ENCODE measurements around the gene INPP4B. TPM values are rescaled to one million over a fixed set of nuclear protein-coding genes. Genes with fewer than 3 reads are reported as not detected.

The INPP4B gene
- total RNA-seq, 1 experiment from 2014 or later, result 25.2 TPM

DNA sequence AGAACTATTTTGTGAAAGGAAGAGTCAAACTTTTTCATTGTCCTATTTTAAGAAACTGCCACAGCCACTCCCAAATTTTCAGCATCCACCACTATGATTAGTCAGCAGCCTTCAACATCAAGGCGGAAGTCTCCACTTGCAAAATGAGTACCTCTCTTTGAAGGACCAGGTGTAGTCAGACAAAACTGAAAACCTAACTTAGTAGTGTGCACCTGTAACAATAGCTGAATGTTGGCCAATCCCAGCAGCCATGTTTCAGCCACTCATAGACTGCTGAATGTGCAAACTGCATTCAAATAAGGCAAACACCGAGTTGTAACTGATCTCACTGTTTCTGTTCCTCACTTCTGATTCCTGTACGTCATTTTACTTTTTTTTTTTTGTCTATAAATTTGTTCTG is 868.7 kb downstream of the INPP4B start:
- Histone ChIP-seq H3K36me3 (no peaks in the 10 kb centered on the region), H3K27me3 (no peaks in the 10 kb centered on the region), H3K27ac (no peak overlapping the region), H3K4me3 (no peak overlapping the region), H3K4me1 (no peaks in the 10 kb centered on the region), H3K9me3 (replicated peaks) (no peaks in the 10 kb centered on the region)
- no peak for DNase-seq
